HG03175 (cell line): ENCODE results near the gene DCAF10.
"Not testable (repeated sequence)": the region's sequence is repeated elsewhere in the genome, so short reads cannot be mapped to it uniquely, and the experiment has no call there.

Source experiments
- ATAC-seq: cut with Tn5 transposase; IDR thresholded peaks from one replicate; pipeline ENCODE4 v1.9.1; 2021; ENCODE audit warnings: mild to moderate bottlenecking, moderate library complexity; ENCODE audit not compliant: unreplicated experiment

Gene DCAF10

DNA sequence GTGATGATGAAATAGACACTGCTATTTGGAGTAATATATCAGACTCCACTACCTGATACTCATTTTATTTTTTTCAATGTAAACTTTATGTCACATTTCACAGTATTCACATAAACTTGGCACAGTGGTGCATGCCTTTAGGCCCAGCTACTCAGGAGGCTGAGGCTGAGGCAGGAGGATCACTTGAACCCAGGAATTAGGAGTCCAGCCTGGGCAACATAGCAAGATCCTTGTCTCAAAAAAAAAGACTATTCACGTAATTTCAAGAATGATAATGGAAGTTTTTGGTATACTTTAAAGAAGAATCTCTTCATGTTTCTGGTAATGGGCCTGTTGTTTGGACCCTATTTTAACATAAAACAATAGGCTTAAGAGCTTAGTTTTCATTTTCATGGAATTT is 56.0 kb downstream of the DCAF10 start:
- no peak for ATAC-seq

DNA sequence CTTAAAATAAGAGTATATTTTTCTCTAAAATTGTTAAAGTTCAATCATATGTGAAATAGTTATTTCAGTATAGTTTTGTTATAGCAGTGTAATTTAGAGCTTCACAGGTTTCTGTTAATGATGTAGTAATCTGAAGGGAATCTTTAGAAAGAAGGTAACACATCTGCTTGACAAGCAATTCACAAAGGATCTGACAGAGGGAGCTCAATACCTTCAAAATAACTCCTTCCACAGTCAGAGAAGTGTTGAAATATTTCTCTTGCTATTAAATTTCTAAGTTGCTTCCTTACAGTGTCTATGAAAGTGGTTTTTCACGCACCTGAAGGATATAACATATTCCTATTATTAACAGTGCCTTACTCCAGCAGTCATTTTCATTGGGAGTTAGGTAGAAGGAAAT is 58.4 kb downstream of the DCAF10 start:
- no peak for ATAC-seq

DNA sequence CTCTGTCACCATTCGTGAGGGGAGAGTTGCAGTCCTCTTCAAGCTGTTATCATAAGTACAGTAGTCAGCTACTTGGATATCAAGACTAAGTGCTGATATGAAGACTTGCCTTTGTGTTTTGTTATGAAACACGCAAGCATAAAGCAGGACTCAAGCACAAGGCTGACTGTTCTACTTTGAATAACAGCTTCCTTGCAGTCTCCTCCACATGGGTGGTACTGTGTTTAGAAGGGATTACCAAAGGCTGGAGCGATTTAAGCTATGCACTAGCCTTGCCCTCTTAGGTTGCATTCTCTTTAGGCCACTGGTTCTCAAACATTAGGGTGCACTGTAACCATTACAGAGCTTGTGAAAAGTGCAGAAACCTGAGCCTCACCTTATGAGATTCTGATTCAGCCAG is 61.9 kb downstream of the DCAF10 start:
- no peak for ATAC-seq

DNA sequence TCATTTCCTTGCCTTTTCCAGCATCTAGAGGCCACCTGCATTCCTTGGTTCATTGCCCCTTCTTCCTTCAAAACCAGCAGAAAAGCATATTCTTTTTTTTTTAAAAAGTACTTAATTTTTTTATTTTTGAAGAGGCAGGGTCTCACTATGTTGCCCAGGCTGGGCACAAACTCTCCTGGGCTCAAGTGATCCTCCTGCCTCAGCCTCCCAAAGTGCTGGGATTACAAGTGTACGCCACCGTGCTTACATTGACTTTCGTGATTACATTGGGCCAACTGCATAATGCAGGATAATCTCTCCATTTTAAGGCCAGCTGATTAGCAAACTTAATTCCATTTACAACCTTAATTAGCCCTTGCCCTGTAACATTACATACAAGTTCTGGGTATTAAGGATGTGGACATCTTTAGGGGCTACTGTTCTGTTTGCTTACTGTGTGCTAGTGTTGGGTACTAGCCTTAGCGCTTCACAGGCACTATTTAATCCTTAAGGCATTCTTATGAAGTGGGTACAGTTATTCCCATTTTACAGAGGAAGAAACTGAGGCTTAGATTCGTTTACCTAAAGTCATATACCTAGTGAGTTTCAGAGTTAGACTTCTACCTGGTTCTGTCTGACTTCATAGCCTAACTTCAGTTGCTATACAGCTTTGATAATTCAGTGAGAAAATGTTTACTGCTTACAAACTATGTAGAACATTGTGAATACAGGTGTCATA is 69.6 kb downstream of the DCAF10 start:
- ATAC-seq = no peak

DNA sequence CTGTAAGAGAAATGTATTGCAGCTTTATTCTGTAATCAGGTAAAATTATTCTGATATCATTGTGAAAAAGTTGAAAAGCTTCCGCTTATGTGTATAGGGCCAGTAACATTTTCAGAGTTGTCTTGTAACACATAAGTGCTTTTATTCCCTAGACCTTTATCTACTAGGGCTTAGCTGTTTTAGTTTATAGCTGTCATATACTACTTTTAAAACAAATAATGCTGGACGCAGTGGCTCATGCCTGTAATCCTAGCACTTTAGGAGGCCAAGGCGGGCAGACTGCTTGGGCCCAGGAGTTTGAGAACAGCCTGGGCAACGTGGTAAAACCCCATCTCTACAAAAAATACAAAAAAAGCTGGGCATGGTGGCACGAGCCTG is 70.2 kb downstream of the DCAF10 start:
- ATAC-seq = no peak

DNA sequence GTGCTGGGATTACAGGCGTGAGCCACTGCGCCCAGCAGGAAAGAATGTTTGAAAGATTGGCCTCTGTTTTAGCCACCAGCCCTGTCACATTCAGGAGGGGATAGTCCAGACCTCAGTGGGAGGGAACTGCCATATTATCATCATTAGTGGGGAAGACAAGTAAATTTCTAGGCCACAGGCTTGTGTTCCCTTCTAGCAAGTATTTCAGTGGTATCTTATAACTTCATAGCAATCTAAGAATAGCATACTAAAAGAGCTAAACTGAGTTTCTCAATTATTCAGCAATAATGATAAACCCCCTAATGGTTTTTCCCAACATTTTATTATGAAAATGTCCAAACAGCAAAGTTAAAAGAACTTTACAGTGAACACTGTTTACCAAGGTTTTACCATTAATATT is 73.4 kb downstream of the DCAF10 start:
- ATAC-seq = no peak

DNA sequence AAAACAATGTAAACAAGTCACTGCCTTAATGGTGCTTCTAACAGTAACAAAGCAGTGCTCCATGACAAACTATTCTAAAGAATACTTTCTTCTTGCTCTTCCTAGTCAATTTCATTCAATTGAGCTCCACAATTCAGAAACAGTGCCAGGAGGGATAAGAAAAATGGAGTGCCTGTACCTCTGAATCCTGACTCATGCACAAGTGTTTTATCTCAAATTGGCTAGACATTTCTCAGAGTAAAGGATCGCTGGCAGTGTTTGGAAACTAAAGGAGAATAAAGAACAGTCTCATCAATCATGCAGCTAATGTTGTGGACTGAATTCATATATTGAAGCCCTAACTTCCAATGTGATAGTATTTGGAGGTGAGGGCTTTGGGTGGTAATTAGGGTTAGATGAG is 75.8 kb downstream of the DCAF10 start:
- ATAC-seq = no peak

DNA sequence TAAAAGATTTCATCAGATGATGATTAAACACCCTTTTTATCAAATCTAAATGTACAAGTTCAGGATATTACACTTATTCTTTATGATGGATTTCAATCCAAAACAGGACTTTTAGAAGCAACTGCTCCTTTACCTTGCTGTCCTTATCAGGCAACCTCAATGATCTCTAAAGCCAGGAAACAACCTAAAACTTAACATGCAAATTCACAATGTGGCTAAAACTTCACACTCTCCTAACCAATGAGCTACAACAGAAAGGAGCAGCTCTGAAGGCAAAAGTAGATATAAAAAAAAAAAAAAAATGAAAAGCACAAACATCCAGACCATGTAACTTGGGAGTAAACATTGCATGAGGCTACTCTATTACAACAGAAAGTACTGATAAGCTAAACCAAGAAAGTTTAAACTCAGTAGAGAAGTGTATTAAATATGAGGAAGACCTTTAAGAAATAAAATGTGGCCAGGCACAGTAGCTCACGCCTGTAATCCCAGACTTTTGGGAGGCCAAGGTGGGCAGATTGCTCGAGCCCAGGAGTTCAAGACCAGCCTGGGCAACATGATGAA is 80.4 kb downstream of the DCAF10 start:
- no peak for ATAC-seq

DNA sequence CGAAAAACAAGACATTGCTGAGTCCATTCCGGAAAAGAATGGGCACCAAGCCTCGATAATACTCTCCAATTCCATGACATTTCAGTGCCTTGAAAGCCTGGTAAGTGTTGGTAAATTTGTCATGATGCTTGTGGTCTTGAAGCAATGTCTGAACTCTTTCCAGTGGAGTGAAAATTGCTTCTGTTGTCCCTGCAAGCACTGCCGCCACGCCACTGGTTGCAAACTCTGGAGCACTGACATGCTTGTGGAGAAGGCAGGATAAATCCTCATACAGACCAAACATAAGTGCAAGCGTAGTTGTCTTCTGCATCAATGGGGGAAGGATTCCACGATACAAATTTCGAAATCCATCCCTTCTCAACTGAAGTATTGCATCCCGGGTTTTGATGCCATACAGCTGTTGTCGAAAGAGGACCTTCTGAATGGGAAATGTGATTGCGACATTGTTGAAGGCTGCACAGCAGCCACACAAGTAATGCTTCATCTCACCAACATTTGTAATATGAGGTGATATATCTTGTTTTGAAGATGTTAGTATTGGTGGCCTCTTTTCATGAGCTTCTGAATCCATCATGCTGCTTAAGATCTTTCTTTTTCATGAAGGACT is 87.5 kb downstream of the DCAF10 start:
- ATAC-seq = not testable (repeated sequence)

DNA sequence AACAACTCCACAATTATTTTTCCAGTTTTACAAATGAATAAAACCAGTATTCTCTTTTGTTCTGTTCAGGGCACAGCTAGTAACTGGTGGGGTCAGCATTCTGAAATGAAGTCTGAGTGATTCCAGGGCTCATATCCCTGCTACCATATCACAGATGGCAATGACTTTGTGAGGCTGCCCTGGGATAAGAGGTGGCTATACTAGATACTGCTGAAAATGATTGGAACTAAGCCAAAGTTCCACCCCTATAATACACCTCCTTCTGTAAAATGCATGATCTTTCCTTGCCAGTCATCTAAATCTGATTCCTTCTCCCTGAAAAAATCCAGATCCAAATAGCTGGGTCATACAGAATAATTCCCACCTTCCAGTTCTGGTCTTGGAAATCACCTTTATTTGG is 88.9 kb downstream of the DCAF10 start:
- ATAC-seq = no peak

DNA sequence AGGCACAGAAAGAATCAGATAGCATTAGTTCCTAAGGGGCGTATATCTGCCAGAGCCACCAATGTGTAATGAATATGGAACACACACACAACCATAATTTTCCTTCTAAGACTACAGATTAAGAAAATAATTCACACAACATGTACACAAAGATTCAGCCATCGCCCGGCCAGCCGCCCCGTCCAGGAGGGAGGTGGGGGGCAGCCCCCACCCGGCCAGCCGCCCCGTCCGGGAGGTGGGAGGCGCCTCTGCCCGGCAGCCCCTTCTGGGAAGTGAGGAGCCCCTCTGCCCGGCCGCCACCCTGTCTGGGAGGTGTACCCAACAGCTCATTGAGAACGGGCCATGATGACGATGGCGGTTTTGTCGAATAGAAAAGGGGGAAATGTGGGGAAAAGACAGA is 90.4 kb downstream of the DCAF10 start:
- not testable (repeated sequence) for ATAC-seq

DNA sequence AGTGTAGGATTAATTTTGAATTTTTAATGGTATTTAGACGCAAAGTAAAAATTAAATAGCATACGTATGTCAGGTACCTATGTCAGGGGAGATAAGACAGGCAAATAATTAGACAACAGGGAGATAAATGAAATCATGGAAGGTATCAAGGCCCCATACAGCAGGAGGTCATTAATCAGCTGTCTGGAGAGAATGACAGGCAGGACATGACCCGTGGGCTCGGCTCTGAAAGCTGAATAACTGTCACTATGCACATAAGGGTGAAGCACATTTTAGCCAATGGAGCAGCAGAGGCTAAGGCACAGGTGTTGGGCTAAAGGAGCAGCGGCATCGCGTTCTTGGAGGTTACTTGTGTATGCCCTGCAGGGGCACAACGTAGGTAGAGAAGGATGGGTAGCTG is 91.5 kb downstream of the DCAF10 start:
- ATAC-seq = no peak

DNA sequence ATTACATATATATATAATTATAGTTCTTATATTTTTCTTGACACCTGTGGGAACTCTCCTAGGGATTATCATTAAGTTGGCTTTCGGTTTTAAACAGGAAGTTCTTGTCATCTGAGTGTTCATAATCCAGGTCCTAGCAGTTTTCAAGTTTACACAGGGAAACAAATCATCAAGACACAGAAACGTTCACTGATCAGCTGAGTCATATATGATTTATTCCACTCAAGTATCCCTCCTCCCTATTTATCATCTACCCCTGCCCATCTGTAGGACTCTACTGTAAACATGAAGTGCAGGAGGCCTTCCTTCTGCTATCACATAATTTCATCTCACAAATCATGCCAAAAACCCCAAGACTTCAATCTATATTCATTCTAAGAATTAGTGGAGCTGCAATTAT is 97.1 kb downstream of the DCAF10 start:
- no peak for ATAC-seq

DNA sequence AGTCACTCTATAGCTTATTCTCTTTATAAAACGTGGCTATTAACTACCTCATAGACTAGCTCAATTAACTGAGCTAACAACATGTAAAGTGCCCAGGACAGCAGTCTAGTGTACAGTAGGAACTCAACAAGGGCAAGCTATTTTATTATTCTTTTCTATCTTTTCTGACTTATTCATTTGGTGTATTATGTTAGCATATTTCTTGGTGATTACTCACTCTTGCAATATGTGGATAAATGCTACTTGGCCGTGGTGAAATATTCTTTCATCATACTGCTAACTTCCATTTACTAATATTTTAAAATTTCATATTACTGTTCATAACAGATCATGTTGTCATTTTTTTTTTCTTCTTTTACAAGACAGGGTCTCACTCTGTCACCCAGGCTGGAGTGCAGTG is 98.4 kb downstream of the DCAF10 start:
- ATAC-seq = no peak

DNA sequence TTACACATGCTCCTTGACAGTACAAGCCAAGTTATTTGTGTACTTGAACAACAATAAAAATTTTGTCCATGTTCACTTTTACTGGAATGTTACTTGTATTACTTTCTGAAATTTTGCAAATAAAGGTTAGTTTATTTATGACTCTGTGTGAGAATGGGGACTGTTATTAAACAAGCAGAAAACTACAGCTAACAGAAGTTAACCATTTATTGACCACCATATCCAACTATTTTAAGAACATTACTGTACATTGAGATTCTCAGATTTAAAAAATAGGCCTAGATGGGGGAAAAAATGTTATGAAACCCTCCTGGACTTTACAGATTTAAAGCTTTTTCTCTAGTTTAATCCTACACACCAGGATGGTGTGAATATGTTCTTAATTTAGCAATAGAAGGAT is 101.5 kb downstream of the DCAF10 start:
- ATAC-seq = no peak

DNA sequence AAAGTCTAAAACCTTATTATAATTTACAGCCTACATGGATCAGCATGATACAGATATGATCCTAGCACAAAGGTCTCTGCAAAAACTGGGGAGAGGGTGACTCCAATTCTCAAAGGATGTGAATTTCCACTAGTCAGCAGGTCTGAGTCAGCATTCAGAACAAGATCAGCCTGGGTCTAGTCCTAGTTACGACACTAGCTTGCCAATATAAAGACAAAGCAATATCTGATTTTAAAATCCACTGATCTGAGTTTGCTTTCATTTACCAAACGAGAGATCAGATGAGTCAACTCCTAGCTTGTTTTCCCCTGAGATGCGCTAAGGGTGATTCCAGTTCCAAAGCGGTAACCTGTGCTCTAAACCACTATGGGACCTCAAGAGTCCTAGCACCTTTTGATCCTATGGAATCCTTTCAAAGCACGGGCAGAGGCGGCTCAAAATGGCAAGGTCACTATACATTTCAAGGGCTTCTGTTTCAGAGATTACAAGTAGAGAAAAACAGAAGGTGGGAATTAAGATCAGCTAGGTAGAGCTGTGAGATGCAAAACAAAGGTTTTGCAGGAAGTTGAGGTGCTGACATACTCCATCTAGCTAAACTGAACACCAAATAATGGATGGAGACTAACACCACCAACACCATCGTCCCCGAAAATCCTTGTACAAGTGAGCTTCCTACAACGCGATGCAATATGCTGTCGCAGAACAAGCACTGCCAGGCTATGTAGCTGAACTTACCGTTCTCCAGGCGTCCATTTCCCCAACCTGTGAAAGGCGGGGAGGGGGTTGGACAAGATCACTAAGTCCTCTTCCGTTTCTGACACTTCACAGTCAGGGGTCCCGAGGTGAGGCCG is 102.4 kb downstream of the DCAF10 start:
- peak; percentile 7 for ATAC-seq

DNA sequence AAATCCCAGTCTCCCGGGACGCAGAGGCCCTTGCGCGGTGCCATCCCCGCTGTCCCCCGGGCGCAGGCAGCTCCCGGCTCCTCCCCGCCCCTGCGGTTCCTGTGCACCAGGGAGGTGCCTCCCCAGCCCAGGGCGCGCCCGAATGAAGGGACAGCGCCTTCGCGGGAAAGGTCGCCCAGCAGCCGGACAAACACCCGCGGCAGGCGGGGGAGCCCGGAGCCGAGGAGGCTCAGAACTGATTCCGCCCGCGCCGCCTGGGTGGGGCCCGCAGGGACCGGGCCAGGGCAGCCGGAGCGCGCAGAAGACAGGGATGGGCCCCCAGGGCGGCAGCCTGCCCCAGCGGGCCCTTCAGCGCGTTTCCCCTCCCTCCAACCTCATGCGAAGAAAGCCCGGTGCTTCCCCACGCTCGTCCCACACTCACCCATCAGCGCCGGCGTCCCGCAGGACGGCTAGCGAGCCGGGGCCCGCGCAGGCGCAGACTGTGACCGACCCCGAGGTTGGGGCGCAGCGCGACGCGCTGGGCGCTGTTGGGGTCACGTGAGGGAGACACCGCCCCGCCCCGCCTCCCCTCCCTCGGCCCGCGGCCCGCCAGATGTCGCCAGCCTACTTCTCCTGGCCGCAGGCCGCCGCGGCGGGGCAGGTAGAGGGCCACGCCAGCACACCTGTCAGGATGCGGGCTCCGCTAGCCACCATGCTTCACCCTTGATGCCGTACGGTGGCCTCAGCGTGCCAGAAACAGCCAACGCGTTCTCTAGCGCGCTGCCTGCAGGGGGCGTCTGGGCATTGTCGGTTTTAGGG is 103.2 kb downstream of the DCAF10 start, which contains the start of gene SLC25A51:
SLC25A51 (minus strand) TSS at position 481 of the 798 bp plus-strand sequence. CDS start 15,577 bp downstream, outside the sequence.
- peak; percentile 79 for ATAC-seq

DNA sequence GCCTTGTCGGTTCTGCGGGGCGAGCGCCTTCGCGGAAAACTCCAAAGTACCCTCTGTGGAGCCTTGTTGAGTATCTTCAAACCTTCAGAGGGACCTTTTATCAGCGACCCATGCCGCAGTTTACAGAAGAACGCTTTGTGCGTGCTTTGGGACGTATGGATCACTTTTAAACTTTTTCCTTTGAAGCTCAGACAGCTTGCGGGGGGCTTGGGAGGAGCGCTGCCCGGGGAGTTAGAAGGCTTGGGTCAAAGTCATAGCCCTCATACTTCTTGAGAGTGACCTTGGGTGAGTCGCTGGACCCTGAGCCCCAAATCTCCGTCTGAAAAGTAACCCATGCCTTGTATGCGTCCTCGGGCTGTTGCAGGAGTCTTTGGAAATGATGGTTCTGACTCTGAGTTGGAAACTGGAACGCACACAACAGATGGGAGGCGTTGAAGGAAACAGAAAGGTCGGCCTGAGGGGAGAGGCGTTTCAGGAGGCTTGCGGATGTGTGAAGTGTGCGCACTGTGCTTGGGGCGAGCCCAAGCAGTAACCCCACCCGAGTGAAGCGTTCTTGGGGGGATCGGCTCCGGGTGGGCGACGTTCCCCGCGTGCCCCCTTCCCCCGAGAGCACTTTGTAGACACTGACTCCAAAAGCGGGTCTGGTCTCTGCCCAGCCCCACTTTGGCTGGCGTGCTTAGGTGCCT is 104.0 kb downstream of the DCAF10 start:
- ATAC-seq = no peak

DNA sequence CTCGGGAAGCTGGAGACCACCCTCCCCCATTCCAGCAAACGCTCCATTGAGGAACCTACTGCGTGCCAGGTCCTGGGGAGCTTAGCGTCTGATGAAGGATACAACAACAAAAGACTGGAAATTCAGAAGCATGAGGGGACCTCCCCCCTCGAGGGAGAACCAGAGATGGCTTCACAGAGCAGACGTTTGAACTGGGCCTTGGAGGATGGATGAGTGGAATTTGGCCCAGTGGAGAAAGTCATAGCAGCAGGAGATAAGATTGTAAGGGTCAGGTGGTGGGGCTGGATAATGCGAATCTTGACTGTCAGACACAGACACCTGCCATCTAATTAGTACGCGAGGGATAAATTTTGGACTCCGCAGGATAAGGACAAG is 104.5 kb downstream of the DCAF10 start:
- no peak for ATAC-seq

DNA sequence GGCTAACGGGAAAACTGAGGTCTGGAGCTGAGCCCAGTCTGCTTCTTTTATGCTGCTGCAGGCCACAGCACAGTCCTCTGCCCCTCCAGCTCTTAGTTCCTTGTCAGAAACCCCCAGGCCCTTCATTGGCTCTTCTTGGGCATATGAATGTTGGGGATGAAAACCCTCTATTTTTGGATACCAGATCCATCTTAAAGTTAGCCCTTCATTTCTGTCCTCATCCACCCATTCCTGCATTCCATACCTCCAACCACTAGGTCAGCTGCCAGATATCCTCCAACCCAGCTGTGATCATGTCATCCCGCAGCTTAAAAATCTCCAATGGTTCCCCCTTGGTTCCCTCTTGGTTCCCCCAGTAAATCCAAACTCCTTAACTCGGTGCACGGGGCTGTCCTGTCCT is 105.2 kb downstream of the DCAF10 start:
- no peak for ATAC-seq
